ENCODE measurements around the gene STAP2.

Gene STAP2

DNA sequence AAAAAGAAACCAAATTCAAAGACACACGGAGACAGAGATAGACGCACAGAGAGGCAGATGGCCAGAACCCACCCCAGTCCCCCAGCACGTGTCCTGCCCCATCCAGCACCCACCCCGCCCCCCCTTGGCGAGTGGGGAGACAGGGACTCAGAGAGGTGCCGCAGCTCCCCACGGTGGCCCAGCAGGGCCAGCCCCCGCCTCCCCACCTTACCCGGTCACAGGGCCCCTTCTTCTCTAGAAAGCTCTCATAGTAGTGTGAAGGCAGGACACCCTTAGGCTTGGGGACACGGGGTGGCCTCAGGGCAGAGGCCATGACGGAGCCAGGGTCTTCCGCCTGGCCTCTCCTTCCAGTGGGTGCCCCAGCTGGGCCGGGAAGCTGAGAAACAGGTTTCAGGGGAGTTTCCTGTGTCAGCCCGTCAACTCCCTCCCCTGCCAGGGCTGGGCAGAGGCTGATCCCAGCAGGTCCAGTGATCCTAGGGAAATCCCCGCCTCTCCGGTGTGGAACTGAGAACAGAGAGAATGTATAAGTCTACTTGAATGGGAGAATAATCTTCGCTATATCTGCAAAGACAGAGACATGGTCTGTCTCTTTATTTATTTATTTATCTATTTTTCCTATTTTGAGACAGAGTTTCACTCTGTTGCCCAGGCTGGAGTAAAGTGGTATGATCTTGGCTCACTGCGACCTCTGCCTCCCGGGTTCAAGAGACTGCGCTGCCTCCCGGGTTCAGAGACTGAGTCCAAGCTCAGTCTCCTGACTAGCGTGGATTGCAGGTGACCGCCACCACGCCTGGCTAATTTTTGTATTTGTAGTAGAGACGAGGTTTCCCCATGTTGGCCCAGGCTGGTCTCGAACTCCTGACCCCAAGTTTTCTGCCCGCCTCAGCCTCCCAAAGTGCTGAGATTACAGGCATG is at the start of gene STAP2:
STAP2 (minus strand) TSS at position 387 of the 915 bp plus-strand sequence; CDS start at position 313, 74 bp downstream.
- no peak for DNase-seq (ENCODE audit: low read depth in 2 of 2, low spot score in 1 of 2)

DNA sequence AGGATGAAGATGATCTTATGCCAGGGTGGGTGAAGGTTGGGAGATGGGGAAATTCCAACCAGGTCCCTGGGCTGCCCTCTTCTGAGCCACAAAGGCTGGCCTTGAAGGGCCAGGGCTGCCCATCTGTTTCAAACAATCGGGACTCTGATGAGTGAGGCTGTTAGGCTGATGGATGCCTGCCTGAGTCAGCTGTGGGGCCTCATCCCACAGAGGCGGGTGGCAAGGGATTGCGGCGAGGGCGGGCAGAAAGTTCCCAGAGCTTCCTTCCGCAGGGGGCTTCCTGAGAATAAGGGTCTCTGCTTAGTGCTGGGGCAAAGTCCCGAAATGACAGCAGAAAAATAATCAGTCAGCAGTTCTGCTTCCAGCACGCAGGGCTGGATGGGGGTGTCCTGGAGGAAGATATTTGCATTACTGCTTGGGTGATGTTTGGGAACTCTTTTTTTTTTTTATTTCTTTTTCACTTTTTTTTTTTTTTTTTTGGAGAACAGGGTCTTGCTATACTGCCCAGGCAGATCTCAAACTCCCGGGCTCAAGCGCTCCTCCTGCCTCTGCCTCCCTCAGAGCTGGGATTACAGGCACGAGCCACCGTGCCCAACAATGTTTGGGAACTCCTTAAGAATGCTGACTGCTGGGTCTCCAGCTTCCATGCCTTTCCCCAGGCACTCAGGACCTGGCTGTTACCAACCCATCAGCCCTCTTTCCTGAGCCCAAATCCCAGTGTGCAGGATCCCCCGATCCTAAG is 47.6 kb upstream of the STAP2 start:
- DNase-seq (ENCODE audit: low read depth in 2 of 2, low spot score in 1 of 2), result no peak

- no peak for DNase-seq (ENCODE audit: low read depth in 2 of 2, low spot score in 1 of 2)
Measured at GRCh38 chr19:4385291-4386040, 46.8 kb upstream of the STAP2 start.

DNA sequence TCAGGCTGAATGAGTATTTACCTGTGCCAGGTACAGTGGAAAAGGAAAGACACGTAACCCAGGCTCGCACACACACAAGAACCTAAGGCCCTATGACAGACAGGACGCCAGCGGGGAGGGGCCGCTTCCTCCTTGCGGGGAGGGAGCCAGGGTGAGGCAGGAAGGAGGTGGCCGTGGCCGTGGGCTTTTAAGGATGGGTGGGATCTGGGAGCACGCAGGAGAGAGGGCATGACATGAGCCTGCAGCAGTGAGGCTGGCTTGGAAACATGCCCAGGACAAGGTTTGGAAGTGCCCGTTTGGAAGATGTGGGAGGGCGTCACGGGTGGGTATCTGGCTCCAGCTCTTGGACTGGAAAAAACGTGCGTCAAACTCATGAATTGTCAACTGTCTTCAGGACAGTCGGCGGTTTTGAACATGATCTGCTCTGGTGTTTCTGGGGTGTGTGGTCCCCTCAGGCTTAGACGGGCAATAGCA is 41.7 kb upstream of the STAP2 start:
- peak in 1 of 2 donors; percentile 29 for DNase-seq (ENCODE audit: low read depth in 2 of 2, low spot score in 1 of 2)

- no peak for DNase-seq (ENCODE audit: low read depth in 2 of 2, low spot score in 1 of 2)
Measured at GRCh38 chr19:4379383-4380253, 41.0 kb upstream of the STAP2 start.

DNA sequence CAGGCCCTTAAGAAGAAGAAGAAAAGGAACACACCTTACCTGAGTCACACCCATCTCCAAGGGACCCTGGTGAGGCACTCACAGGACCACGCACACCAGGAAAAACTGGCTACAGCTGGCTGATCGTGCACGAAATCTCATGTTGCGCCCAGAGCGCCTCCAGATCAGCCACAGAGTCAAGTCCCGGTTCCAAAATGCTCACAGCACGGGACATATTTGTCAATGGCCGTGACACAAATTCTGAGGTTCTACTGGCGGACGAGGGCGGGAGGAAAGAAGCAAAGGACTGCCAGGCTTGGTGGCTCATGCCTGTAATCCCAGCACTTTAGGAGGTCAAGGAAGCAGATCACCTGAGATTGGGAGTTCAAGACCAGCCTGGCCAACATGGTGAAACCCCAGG is 40.3 kb upstream of the STAP2 start:
- DNase-seq (ENCODE audit: low read depth in 2 of 2, low spot score in 1 of 2), result no peak

DNA sequence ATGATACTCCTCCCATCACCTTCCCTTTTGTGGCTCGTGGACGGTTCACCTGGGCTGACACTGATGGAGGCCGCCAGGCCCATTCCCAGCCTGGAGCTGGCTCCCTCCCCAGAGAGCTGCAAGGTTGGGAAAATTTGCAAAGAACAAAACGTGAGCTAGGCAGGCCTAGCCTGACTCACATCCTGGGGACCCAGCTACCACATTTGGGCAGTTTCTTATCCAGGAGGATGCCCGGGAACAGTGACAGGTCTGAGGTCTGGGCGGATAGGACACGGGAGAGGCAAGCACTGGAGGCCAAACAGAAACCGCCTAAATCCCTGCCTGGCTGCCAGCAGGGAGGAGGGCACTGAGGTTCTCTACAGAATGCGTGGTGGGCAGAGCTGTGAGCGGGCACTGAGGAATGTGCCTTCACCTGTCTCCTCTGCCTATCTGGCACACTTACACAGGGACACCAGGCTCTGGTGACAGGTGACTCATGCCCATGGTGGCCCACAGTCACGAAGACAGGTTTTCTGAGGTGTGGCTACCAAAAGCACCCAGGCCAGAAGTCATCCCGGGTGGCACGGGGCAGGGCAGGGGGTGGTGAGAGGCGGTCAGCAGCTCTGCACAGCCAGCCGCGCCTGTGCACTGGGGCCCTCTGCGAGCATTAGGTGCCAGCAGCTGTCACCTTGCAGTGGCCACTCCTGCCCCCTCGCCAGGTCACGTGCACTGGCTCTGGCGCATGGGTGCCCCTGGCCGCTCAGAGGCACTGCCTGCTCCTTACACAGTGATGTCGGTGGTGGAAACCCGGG is 38.6 kb upstream of the STAP2 start:
- no peak for DNase-seq (ENCODE audit: low read depth in 2 of 2, low spot score in 1 of 2)

GRCh38 chr19:4376671-4376990 is 38.0 kb upstream of the STAP2 start:
- no peak for DNase-seq (ENCODE audit: low read depth in 2 of 2, low spot score in 1 of 2)

DNA sequence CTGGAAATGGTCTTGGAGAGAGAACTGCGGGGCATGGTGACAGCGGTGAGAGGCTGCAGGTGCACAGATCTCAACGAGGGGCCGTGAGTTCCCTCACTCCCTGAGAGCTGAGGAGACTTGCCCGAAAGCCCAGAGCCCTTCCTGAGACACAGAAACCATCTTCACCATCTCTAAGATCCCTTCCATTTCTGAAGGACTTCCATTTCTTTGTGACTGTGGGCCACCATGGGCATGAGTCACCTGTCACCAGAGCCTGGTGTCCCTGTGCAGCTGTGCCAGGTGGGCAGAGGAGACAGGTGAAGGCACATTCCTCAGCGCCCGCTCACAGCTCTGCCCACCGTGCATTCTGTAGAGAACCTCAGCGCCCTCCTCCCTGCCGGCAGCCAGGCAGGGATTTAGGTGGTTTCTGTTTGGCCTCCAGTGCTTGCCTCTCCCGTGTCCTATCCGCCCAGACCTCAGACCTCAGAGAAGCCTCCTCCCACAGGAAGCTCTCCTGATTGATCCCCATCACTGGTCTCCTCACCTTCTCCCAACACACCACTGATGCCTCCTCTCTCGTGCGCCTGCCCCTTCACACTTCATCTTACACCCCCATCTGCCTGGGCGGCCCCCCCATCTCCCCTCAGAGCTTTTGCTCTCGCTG is 37.5 kb upstream of the STAP2 start:
- no peak for DNase-seq (ENCODE audit: low read depth in 2 of 2, low spot score in 1 of 2)

DNA sequence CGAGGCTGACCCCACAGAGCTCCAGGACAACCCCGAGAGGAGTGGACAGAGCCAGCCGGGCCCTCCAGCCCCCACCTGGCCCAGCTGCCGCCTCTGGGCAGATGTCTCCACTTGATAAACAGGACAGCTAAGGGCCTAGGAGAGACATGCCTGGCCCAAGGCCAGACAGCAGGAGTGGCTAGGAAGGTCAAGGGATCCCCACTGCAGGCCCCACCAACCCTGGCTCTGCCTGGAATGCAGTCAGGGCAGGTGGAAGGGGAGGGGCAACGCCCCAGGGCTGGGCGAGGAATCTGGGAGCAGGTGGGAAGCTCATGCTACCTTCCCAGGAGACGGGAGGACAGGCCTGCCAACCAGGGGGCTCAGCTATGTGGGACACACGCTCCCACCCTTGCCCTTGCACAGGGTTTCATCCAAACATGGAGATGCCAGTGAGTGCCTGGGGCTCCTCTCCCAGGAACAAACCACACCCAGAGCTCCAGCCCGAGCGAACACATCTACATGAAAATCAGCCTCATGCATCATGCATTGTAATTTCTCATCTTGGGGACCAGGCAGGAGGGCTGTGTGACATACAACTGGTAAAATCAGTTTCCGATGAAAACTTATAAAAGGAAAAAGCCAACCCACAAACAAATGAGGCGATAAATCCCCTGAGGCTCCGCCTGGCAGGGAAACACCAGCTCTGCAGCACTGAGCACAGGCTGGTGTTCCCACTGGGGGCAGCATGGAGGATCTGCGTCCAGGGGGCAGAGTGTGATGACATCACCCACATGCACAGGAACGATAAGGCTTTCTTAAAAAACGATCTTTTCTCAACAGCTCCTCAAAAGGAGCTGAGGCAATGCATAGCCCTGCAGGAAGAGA is 36.8 kb upstream of the STAP2 start:
- no peak for DNase-seq (ENCODE audit: low read depth in 2 of 2, low spot score in 1 of 2)

GRCh38 chr19:4374498-4375163 is 36.0 kb upstream of the STAP2 start:
- no peak for DNase-seq (ENCODE audit: low read depth in 2 of 2, low spot score in 1 of 2)

DNA sequence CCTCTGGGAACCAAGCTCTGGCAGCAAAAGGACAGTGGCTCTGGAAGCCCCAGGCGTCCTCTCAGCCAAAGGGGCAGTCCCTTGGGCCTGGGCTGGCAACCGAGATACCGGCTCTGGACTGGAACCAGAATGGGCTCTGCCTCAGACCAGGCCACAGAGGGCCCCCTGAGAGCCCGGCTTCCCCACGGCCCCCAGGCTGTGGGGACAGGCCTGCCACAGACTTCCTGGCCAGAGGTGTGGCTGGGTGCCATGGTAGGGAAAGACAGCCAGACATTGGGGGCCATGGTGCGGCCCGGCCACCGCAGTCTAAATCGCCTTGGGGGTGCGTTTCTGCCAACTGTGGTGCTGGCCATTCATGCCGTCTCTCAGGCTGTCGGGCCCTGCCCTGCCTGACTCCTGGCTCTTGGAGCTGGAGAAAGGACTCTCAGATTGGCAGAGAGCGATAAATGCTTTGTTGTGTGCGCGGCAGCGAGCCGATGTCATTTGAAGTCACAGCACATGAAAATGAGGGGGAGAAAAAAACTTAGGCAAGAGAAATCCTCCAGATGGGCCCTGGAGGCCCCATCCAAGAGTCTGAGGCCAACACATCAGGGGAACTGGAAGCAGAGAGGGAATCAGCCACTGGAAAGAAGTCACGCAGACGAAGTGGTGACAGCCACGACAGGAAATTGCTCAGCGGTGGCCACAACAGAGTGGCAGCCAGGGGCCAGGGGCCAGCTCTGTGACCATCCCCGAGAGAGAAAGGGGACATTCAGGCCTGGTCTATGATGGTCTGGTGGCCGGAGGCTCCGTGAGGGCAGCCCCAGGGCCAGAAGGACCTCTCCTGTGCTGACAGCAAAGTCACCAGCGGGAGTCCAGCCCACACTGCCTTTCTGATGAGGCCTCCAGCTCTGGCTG is 35.2 kb upstream of the STAP2 start:
- DNase-seq (ENCODE audit: low read depth in 2 of 2, low spot score in 1 of 2), result no peak

DNA sequence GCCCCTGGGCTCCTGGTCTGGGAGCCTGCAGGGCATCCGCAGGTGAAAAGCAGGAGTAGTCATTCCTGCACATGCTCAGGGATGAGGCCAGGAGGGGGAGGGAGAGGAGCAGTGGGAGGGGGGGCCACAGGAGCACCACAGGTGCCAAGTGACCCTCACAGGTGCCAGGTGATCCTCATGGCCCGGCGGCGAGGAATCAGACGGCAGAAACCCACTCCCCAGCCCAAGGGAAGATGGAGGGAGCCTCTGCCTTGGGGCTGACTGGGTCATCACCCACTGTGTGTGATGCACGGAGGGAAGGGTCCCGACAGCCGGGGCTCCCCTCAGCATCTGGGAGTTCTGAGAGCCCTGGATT is 34.4 kb upstream of the STAP2 start:
- DNase-seq (ENCODE audit: low read depth in 2 of 2, low spot score in 1 of 2), result no peak

DNA sequence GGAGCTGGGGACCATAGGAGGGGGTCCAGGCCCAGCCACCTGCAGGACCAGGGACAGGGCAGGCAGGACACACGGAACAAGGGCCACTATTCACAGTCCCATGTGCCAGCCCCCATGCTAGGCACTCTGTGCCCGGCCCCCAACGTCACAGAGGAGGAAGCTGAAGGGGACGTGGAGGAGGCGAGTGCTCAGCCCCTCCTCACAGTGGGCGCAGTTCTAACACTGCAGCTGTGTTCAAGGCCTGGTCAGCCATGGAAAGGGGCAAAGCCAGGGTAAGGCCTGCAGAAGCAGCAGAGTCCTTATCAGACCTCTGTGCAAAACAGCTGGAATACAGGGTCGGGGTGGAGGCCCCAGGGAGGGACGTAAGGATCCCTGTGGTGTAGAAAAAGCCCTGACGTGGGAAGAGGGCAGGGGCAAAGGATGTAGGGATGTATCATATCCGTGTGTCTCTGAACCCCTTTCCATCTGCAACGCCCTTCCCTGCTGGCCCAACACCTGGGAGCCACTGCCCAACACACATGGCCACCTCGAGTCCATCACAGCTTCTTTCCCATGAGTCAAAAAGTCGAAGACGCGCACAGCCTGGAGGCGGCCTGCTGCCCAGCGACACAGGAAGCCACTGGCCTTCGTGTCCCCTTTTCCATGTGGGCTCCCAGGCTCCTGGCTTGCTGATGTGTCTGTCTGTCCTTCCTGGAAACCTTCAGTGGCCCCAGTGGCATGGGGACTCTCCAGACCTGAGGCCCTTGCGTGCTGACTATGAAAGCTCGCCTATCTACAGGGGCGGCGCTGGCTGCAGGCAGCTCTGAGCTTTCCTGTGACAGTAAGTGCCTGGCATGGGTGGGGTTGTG is 33.8 kb upstream of the STAP2 start:
- no peak for DNase-seq (ENCODE audit: low read depth in 2 of 2, low spot score in 1 of 2)

DNA sequence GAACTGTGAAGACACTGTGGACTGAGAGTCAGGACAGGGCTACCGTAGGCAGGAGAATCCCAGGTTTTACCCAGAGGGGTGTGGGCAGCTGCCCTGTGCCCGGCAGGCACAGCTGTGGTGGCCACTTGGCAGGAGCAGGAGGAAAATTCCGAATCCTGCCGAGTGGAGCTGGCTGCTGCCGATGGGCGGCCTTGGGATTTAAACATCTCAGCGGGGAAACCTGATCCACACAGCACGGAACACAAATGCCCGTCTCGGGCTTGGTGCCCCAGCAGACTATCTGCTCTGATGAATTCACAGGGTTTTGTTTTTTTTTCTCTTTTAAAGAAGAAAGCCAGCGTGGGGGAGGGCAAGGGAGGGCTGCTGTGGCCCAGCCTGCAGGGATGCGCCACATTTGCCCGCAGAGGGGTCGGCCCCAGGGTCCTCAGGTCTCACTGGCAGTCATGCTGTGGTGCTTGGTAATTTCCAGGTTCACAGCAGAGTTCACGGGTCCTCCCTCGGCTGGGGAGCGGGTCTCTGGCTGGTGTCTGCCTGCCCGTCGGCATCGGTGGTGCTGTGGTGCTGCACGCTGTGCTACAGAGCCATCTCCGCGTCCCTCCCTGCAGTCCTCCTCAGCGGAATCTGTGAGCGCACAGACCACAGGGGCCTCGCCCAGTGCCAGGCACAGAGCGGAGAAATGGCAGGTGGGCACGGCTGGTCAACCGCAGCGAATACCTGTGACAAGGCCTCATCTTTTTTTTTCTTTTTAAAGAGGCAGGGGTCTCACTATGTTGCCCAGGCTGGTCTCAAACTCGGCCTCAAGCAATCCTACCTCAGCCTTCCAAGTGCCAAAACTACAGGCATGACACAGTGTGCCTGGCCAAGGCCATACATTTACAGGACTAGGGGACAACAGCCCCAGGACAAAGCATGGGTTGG is 32.9 kb upstream of the STAP2 start:
- DNase-seq (ENCODE audit: low read depth in 2 of 2, low spot score in 1 of 2), result no peak

All from stimulated activated CD8-positive, alpha-beta memory T cell treated with anti-CD3 and anti-CD28 coated beads, Interleukin-4, amount 100 ng/mL, for 4 hours (primary cell).